ENCODE measurements around the gene GMCL2.
A peak's percentile ranks its signal among the peaks of the same experiment; 100 is the strongest.

Gene GMCL2

GRCh38 chr5:178176791-178177190, 10.4 kb downstream of the GMCL2 start:
- Histone ChIP-seq H3K27ac (ENCODE audit: low read depth, low read length) (no peak overlapping the region), H3K4me1 (ENCODE audit: insufficient read depth, low read length) (peaks cover 12% of the 10 kb centered on the region), H3K4me3 (ENCODE audit: low read length) (no peak overlapping the region), H3K36me3 (ENCODE audit: insufficient read depth, low read length) (no peaks in the 10 kb centered on the region), H3K9ac (ENCODE audit: low read depth, low read length) (no peak overlapping the region), H3K9me3 (ENCODE audit: insufficient read depth, low read depth, low read length) (no peaks in the 10 kb centered on the region), H3K27me3 (ENCODE audit: insufficient read depth, low read length) (no peaks in the 10 kb centered on the region)
- over 99% methylated on average over 6 of the region's 6 CpGs for WGBS

GRCh38 chr5:178174456-178174855, 12.7 kb downstream of the GMCL2 start:
- WGBS = 95% methylated on average over 3 of the region's 3 CpGs
- Histone ChIP-seq H3K4me1 (ENCODE audit: insufficient read depth, low read length) (peaks cover 14% of the 10 kb centered on the region), H3K27ac (ENCODE audit: low read depth, low read length) (no peak overlapping the region), H3K27me3 (ENCODE audit: insufficient read depth, low read length) (no peaks in the 10 kb centered on the region), H3K9me3 (ENCODE audit: insufficient read depth, low read depth, low read length) (no peaks in the 10 kb centered on the region), H3K36me3 (ENCODE audit: insufficient read depth, low read length) (no peaks in the 10 kb centered on the region), H3K9ac (ENCODE audit: low read depth, low read length) (no peak overlapping the region), H3K4me3 (ENCODE audit: low read length) (no peak overlapping the region)

GRCh38 chr5:178170455-178170854, 16.7 kb downstream of the GMCL2 start:
- WGBS = 88% methylated on average over 1 of the region's 2 CpGs
- Histone ChIP-seq H3K4me1 (ENCODE audit: insufficient read depth, low read length) (peaks cover 6% of the 10 kb centered on the region; the same call in 1 of the 2 replicates), H3K27me3 (ENCODE audit: insufficient read depth, low read length) (no peaks in the 10 kb centered on the region), H3K4me3 (ENCODE audit: low read length) (no peak overlapping the region), H3K9me3 (ENCODE audit: insufficient read depth, low read depth, low read length) (no peaks in the 10 kb centered on the region), H3K9ac (ENCODE audit: low read depth, low read length) (no peak overlapping the region), H3K27ac (ENCODE audit: low read depth, low read length) (no peak overlapping the region), H3K36me3 (ENCODE audit: insufficient read depth, low read length) (no peaks in the 10 kb centered on the region)

GRCh38 chr5:178165581-178165980, 21.6 kb downstream of the GMCL2 start:
- Histone ChIP-seq H3K4me3 (ENCODE audit: low read length) (no peak overlapping the region), H3K4me1 (ENCODE audit: insufficient read depth, low read length) (peaks cover 9% of the 10 kb centered on the region; the same call in 1 of the 2 replicates), H3K36me3 (ENCODE audit: insufficient read depth, low read length) (no peaks in the 10 kb centered on the region), H3K9me3 (ENCODE audit: insufficient read depth, low read depth, low read length) (no peaks in the 10 kb centered on the region), H3K9ac (ENCODE audit: low read depth, low read length) (no peak overlapping the region), H3K27me3 (ENCODE audit: insufficient read depth, low read length) (no peaks in the 10 kb centered on the region), H3K27ac (ENCODE audit: low read depth, low read length) (no peak overlapping the region)
- WGBS = 95% methylated on average over 38 of the region's 38 CpGs

- no peak overlapping the region for H3K9ac ChIP-seq (ENCODE audit: low read depth, low read length)
- 13% methylated on average over 33 of the region's 33 CpGs for WGBS
- H3K4me3 ChIP-seq (ENCODE audit: low read length) = peak overlapping the region; percentile 37
- H3K27me3 ChIP-seq (ENCODE audit: insufficient read depth, low read length) = no peaks in the 10 kb centered on the region
- peaks cover 6% of the 10 kb centered on the region; the same call in 1 of the 2 replicates for H3K4me1 ChIP-seq (ENCODE audit: insufficient read depth, low read length)
- H3K9me3 ChIP-seq (ENCODE audit: insufficient read depth, low read depth, low read length) = no peaks in the 10 kb centered on the region
- no peaks in the 10 kb centered on the region for H3K36me3 ChIP-seq (ENCODE audit: insufficient read depth, low read length)
- H3K27ac ChIP-seq (ENCODE audit: low read depth, low read length) = no peak overlapping the region
Observed at GRCh38 chr5:178163772-178164735, 23.1 kb downstream of the GMCL2 start.

- WGBS = 85% methylated on average over 9 of the region's 9 CpGs
- no peaks in the 10 kb centered on the region for H3K9me3 ChIP-seq (ENCODE audit: insufficient read depth, low read depth, low read length)
Observed at GRCh38 chr5:178162481-178162880, 24.7 kb downstream of the GMCL2 start.

GRCh38 chr5:178160176-178160575, 27.0 kb downstream of the GMCL2 start:
- Histone ChIP-seq H3K27me3 (ENCODE audit: insufficient read depth, low read length) (no peaks in the 10 kb centered on the region), H3K27ac (ENCODE audit: low read depth, low read length) (no peak overlapping the region), H3K9ac (ENCODE audit: low read depth, low read length) (no peak overlapping the region), H3K4me3 (ENCODE audit: low read length) (no peak overlapping the region), H3K4me1 (ENCODE audit: insufficient read depth, low read length) (peaks cover 6% of the 10 kb centered on the region; the same call in 1 of the 2 replicates), H3K36me3 (ENCODE audit: insufficient read depth, low read length) (no peaks in the 10 kb centered on the region), H3K9me3 (ENCODE audit: insufficient read depth, low read depth, low read length) (no peaks in the 10 kb centered on the region)
- whole genome bisulfite sequencing = 95% methylated on average over 5 of the region's 5 CpGs

More at GRCh38 chr5:178162481-178162880, 24.7 kb downstream of the GMCL2 start:
- Histone ChIP-seq H3K27me3 (ENCODE audit: insufficient read depth, low read length) (no peaks in the 10 kb centered on the region), H3K27ac (ENCODE audit: low read depth, low read length) (no peak overlapping the region), H3K36me3 (ENCODE audit: insufficient read depth, low read length) (no peaks in the 10 kb centered on the region), H3K4me1 (ENCODE audit: insufficient read depth, low read length) (peaks cover 6% of the 10 kb centered on the region; the same call in 1 of the 2 replicates), H3K4me3 (ENCODE audit: low read length) (no peak overlapping the region), H3K9ac (ENCODE audit: low read depth, low read length) (no peak overlapping the region)

- no peaks in the 10 kb centered on the region for H3K27me3 ChIP-seq (ENCODE audit: insufficient read depth, low read length)
- no peaks in the 10 kb centered on the region for H3K9me3 ChIP-seq (ENCODE audit: insufficient read depth, low read depth, low read length)
- peaks cover 26% of the 10 kb centered on the region for H3K36me3 ChIP-seq (ENCODE audit: insufficient read depth, low read length)
- no peak overlapping the region for H3K9ac ChIP-seq (ENCODE audit: low read depth, low read length)
- no peak overlapping the region for H3K4me3 ChIP-seq (ENCODE audit: low read length)
- H3K27ac ChIP-seq (ENCODE audit: low read depth, low read length) = no peak overlapping the region
- H3K4me1 ChIP-seq (ENCODE audit: insufficient read depth, low read length) = no peaks in the 10 kb centered on the region
- WGBS = 92% methylated on average over 8 of the region's 8 CpGs
Observed at GRCh38 chr5:178155065-178155464, 32.1 kb downstream of the GMCL2 start.

- WGBS = 6% methylated on average over 68 of the region's 68 CpGs
- peak within 1 kb of the TSS; percentile 93 for H3K4me3 ChIP-seq (ENCODE audit: low read length)
- no peaks in the 10 kb centered on the region for H3K9me3 ChIP-seq (ENCODE audit: insufficient read depth, low read depth, low read length)
- peaks cover 38% of the 10 kb centered on the region for H3K36me3 ChIP-seq (ENCODE audit: insufficient read depth, low read length)
- peak within 1 kb of the TSS; percentile 64 for H3K27ac ChIP-seq (ENCODE audit: low read depth, low read length)
- H3K27me3 ChIP-seq (ENCODE audit: insufficient read depth, low read length) = no peaks in the 10 kb centered on the region
- peak within 1 kb of the TSS; percentile 84 for H3K9ac ChIP-seq (ENCODE audit: low read depth, low read length)
- no peaks in the 10 kb centered on the region for H3K4me1 ChIP-seq (ENCODE audit: insufficient read depth, low read length)
Observed at GRCh38 chr5:178153530-178154340, 33.4 kb downstream of the GMCL2 start, which contains the start of gene NHP2. TSS of gene NHP2 (minus strand) at chr5:178153885. CDS start at chr5:178153817, 68 bp downstream.

- H3K27ac ChIP-seq (ENCODE audit: low read depth, low read length) = peak overlapping the region; percentile 64; the same call in 1 of the 2 replicates
Observed at GRCh38 chr5:178152491-178153444, 34.4 kb downstream of the GMCL2 start.

More at GRCh38 chr5:178152491-178153444, 34.4 kb downstream of the GMCL2 start:
- H3K9ac ChIP-seq (ENCODE audit: low read depth, low read length) = peak overlapping the region; percentile 84
- WGBS = 52% methylated on average over 30 of the region's 31 CpGs
- H3K9me3 ChIP-seq (ENCODE audit: insufficient read depth, low read depth, low read length) = no peaks in the 10 kb centered on the region
- H3K27me3 ChIP-seq (ENCODE audit: insufficient read depth, low read length) = no peaks in the 10 kb centered on the region
- no peaks in the 10 kb centered on the region for H3K4me1 ChIP-seq (ENCODE audit: insufficient read depth, low read length)
- peak overlapping the region; percentile 93 for H3K4me3 ChIP-seq (ENCODE audit: low read length)
- peaks cover 48% of the 10 kb centered on the region for H3K36me3 ChIP-seq (ENCODE audit: insufficient read depth, low read length)
